Activated naive CD8-positive, alpha-beta T cell treated with anti-CD3 and anti-CD28 coated beads, Interleukin-2, amount 50 U/mL, for 24 hours (primary cell): ENCODE measurements around the gene MEGF9.

Experiments used
- ATAC-seq: fragments of 150-1000 bp; cut with Tn5 transposase; one replicate; pipeline ENCODE4 v1.10.0; 2021
- DNase-seq: peaks from one replicate; pipeline ENCODE4 v3.0.0; 2021
- H3K27ac Mint-ChIP-seq: one replicate; pipeline ENCODE4 v1.8.0; 2021; ENCODE audit warnings: mild to moderate bottlenecking, mixed read lengths
- H3K27me3 Mint-ChIP-seq: one replicate; pipeline ENCODE4 v1.8.0; 2021; ENCODE audit warnings: mixed read lengths
- H3K36me3 Mint-ChIP-seq: one replicate; pipeline ENCODE4 v1.8.0; 2021; ENCODE audit warnings: low read depth, mixed read lengths
- H3K4me1 Mint-ChIP-seq: one replicate; pipeline ENCODE4 v1.8.0; 2021; ENCODE audit warnings: mixed read lengths
- H3K4me3 Mint-ChIP-seq: one replicate; pipeline ENCODE4 v1.8.0; 2021; ENCODE audit warnings: mild to moderate bottlenecking, moderate library complexity, mixed read lengths
- H3K9me3 Mint-ChIP-seq: one replicate; pipeline ENCODE4 v1.8.0; 2021; ENCODE audit warnings: mixed read lengths

Gene MEGF9

GRCh38 chr9:120740132-120740531 is 25.9 kb upstream of the MEGF9 start:
- Mint-ChIP-seq H3K36me3 (no peaks in the 10 kb centered on the region), H3K27me3 (no peaks in the 10 kb centered on the region), H3K9me3 (no peaks in the 10 kb centered on the region), H3K4me1 (no peaks in the 10 kb centered on the region), H3K27ac (no peak overlapping the region), H3K4me3 (no peak overlapping the region)
- DNase-seq (no peak), ATAC-seq (no peak)

GRCh38 chr9:120737416-120738165 is 23.3 kb upstream of the MEGF9 start:
- Mint-ChIP-seq H3K27me3 (no peaks in the 10 kb centered on the region), H3K9me3 (no peaks in the 10 kb centered on the region), H3K36me3 (no peaks in the 10 kb centered on the region), H3K27ac (no peak overlapping the region), H3K4me3 (no peak overlapping the region), H3K4me1 (no peaks in the 10 kb centered on the region)
- DNase-seq, result no peak
- ATAC-seq, result no peak

- Mint-ChIP-seq H3K36me3 (no peaks in the 10 kb centered on the region), H3K9me3 (no peaks in the 10 kb centered on the region), H3K27me3 (no peaks in the 10 kb centered on the region)
Measured at GRCh38 chr9:120736881-120737280, 22.6 kb upstream of the MEGF9 start.

GRCh38 chr9:120735415-120736126 is 21.3 kb upstream of the MEGF9 start:
- Mint-ChIP-seq H3K36me3 (no peaks in the 10 kb centered on the region), H3K27me3 (no peaks in the 10 kb centered on the region), H3K4me1 (no peaks in the 10 kb centered on the region), H3K4me3 (no peak overlapping the region), H3K9me3 (no peaks in the 10 kb centered on the region), H3K27ac (no peak overlapping the region)
- DNase-seq (no peak), ATAC-seq (no peak)

More at GRCh38 chr9:120736881-120737280, 22.6 kb upstream of the MEGF9 start:
- no peak overlapping the region for H3K4me3 Mint-ChIP-seq
- no peaks in the 10 kb centered on the region for H3K4me1 Mint-ChIP-seq
- ATAC-seq (no peak), DNase-seq (no peak)
- no peak overlapping the region for H3K27ac Mint-ChIP-seq

GRCh38 chr9:120734607-120735410 is 20.5 kb upstream of the MEGF9 start:
- Mint-ChIP-seq H3K36me3 (no peaks in the 10 kb centered on the region), H3K4me1 (no peaks in the 10 kb centered on the region), H3K9me3 (no peaks in the 10 kb centered on the region), H3K27ac (no peak overlapping the region), H3K27me3 (no peaks in the 10 kb centered on the region), H3K4me3 (no peak overlapping the region)
- no peak for ATAC-seq
- DNase-seq, result no peak

- DNase-seq (no peak), ATAC-seq (no peak)
- H3K36me3 Mint-ChIP-seq, result no peaks in the 10 kb centered on the region
- H3K27me3 Mint-ChIP-seq, result no peaks in the 10 kb centered on the region
- H3K9me3 Mint-ChIP-seq, result no peaks in the 10 kb centered on the region
- no peak overlapping the region for H3K4me3 Mint-ChIP-seq
- no peak overlapping the region for H3K27ac Mint-ChIP-seq
- no peaks in the 10 kb centered on the region for H3K4me1 Mint-ChIP-seq
Measured at GRCh38 chr9:120733190-120733589, 18.9 kb upstream of the MEGF9 start.

- Mint-ChIP-seq H3K36me3 (no peaks in the 10 kb centered on the region), H3K9me3 (no peaks in the 10 kb centered on the region), H3K27ac (no peak overlapping the region), H3K27me3 (no peaks in the 10 kb centered on the region), H3K4me1 (no peaks in the 10 kb centered on the region), H3K4me3 (no peak overlapping the region)
- ATAC-seq (no peak), DNase-seq (no peak)
Measured at GRCh38 chr9:120730654-120731514, 16.6 kb upstream of the MEGF9 start.

- no peaks in the 10 kb centered on the region for H3K4me1 Mint-ChIP-seq
Measured at GRCh38 chr9:120729791-120730241, 15.5 kb upstream of the MEGF9 start.

GRCh38 chr9:120726484-120726883 is 12.2 kb upstream of the MEGF9 start:
- H3K4me1 Mint-ChIP-seq, result no peaks in the 10 kb centered on the region
- no peaks in the 10 kb centered on the region for H3K36me3 Mint-ChIP-seq
- ATAC-seq (peak; percentile 25), DNase-seq (no peak)
- H3K4me3 Mint-ChIP-seq, result no peak overlapping the region
- no peaks in the 10 kb centered on the region for H3K9me3 Mint-ChIP-seq
- no peak overlapping the region for H3K27ac Mint-ChIP-seq
- no peaks in the 10 kb centered on the region for H3K27me3 Mint-ChIP-seq

More at GRCh38 chr9:120729791-120730241, 15.5 kb upstream of the MEGF9 start:
- Mint-ChIP-seq H3K36me3 (no peaks in the 10 kb centered on the region), H3K27me3 (no peaks in the 10 kb centered on the region), H3K27ac (no peak overlapping the region), H3K4me3 (no peak overlapping the region), H3K9me3 (no peaks in the 10 kb centered on the region)
- ATAC-seq (no peak), DNase-seq (no peak)

GRCh38 chr9:120725907-120726306 is 11.6 kb upstream of the MEGF9 start:
- no peaks in the 10 kb centered on the region for H3K36me3 Mint-ChIP-seq
- H3K9me3 Mint-ChIP-seq, result no peaks in the 10 kb centered on the region
- no peak overlapping the region for H3K4me3 Mint-ChIP-seq
- no peak for DNase-seq
- no peaks in the 10 kb centered on the region for H3K4me1 Mint-ChIP-seq
- no peaks in the 10 kb centered on the region for H3K27me3 Mint-ChIP-seq
- no peak overlapping the region for H3K27ac Mint-ChIP-seq
- no peak for ATAC-seq

- ATAC-seq, result no peak
- Mint-ChIP-seq H3K27ac (no peak overlapping the region), H3K4me1 (no peaks in the 10 kb centered on the region), H3K36me3 (no peaks in the 10 kb centered on the region), H3K27me3 (no peaks in the 10 kb centered on the region), H3K9me3 (no peaks in the 10 kb centered on the region), H3K4me3 (no peak overlapping the region)
- no peak for DNase-seq
Measured at GRCh38 chr9:120724757-120725400, 10.6 kb upstream of the MEGF9 start.

- Mint-ChIP-seq H3K27ac (no peak overlapping the region), H3K9me3 (no peaks in the 10 kb centered on the region), H3K4me3 (no peak overlapping the region), H3K27me3 (no peaks in the 10 kb centered on the region), H3K36me3 (no peaks in the 10 kb centered on the region), H3K4me1 (no peaks in the 10 kb centered on the region)
- ATAC-seq, result no peak
- DNase-seq, result no peak
Measured at GRCh38 chr9:120723565-120723964, 9.3 kb upstream of the MEGF9 start.

- Mint-ChIP-seq H3K9me3 (no peaks in the 10 kb centered on the region), H3K4me3 (no peak overlapping the region), H3K36me3 (no peaks in the 10 kb centered on the region), H3K27me3 (no peaks in the 10 kb centered on the region), H3K4me1 (no peaks in the 10 kb centered on the region), H3K27ac (no peak overlapping the region)
- ATAC-seq (no peak), DNase-seq (no peak)
Measured at GRCh38 chr9:120720404-120720803, 6.1 kb upstream of the MEGF9 start.

GRCh38 chr9:120718316-120718715 is 4.0 kb upstream of the MEGF9 start:
- DNase-seq, result no peak
- no peaks in the 10 kb centered on the region for H3K9me3 Mint-ChIP-seq

More at GRCh38 chr9:120718316-120718715, 4.0 kb upstream of the MEGF9 start:
- H3K4me3 Mint-ChIP-seq, result no peak overlapping the region
- H3K4me1 Mint-ChIP-seq, result peaks cover 4% of the 10 kb centered on the region
- no peaks in the 10 kb centered on the region for H3K36me3 Mint-ChIP-seq
- H3K27ac Mint-ChIP-seq, result no peak overlapping the region
- ATAC-seq, result no peak
- H3K27me3 Mint-ChIP-seq, result no peaks in the 10 kb centered on the region
